Measurements from ENCODE around the gene MND1. TPM values are rescaled to one million over a fixed set of nuclear protein-coding genes. Genes with fewer than 3 reads are reported as not detected.
"Not testable (repeated sequence)": the region's sequence is repeated elsewhere in the genome, so short reads cannot be mapped to it uniquely, and the experiment has no call there.

Gene MND1
- total RNA-seq, 1 donor = 4.3 TPM

DNA sequence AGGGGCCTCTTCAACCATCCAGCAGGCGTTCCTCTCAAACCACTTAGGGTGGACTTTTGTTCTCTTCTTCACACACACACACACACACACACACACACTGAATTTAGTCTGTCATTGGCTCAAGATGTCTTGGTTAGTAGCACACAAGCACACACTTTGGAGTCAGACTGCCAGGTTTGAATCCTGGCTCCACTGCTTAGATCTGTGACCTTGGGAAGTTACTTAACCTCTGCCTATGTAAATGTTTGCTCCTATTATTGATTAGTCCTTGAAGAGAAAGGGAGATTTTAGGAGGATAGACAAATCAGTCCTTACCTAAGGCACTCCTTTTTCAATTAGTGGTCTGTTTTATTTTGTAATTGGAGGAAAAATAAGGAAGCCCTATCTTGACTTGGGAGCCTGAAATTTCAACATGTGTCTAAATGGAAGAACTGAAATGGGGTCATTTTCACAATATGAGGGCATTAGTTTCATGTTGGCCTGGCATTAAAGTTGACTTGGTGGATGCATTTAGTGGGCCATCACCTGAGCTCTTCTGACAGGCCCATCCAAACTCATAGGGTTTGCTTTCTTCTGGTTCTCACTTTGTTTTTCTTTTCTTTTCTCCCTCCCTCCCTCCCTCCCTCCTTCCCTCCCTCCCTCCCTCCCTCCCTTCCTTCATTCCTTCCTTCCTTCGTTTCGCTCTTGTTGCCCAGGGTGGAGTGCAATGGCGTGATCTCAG is 108.3 kb downstream of the MND1 start:
- H3K4me3 ChIP-seq (ENCODE audit: low read depth, low read length) = no peak overlapping the region
- TF ChIP-seq, protein P1, sequence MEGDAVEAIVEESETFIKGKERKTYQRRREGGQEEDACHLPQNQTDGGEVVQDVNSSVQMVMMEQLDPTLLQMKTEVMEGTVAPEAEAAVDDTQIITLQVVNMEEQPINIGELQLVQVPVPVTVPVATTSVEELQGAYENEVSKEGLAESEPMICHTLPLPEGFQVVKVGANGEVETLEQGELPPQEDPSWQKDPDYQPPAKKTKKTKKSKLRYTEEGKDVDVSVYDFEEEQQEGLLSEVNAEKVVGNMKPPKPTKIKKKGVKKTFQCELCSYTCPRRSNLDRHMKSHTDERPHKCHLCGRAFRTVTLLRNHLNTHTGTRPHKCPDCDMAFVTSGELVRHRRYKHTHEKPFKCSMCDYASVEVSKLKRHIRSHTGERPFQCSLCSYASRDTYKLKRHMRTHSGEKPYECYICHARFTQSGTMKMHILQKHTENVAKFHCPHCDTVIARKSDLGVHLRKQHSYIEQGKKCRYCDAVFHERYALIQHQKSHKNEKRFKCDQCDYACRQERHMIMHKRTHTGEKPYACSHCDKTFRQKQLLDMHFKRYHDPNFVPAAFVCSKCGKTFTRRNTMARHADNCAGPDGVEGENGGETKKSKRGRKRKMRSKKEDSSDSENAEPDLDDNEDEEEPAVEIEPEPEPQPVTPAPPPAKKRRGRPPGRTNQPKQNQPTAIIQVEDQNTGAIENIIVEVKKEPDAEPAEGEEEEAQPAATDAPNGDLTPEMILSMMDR (IDR thresholded peaks at IDR 0.05; ENCODE audit: insufficient read depth, low read depth, low read length) = no peak
- no peak for DNase-seq (ENCODE audit: low read depth)

GRCh38 chr4:153453402-153453801 is 108.9 kb downstream of the MND1 start:
- no peak for DNase-seq (ENCODE audit: low read depth)

DNA sequence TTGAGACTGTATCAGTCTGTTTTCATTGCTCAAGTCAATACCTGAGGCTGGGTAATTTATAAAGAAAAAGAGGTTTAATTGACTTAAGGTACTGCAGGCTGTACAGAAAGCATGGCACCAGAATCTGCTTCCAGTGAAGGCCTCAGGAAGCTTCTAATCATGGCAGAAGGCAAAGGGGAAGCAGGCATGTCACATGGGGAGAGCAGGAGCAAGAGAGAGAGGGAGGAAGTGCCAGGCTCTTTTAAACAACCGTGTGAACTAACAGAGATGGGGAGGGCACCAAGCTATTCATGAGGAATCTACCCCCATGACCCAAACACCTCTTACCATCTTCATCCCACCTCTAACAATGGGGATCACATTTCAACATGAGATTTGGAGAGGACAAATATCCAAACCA is 114.5 kb downstream of the MND1 start:
- DNase-seq (ENCODE audit: low read depth) = no peak
- TF ChIP-seq, protein P1 (IDR thresholded peaks at IDR 0.05; ENCODE audit: insufficient read depth, low read depth, low read length) = no peak
- no peak overlapping the region for H3K4me3 ChIP-seq (ENCODE audit: low read depth, low read length)

More at GRCh38 chr4:153453402-153453801, 108.9 kb downstream of the MND1 start:
- TF ChIP-seq, protein P1 (IDR thresholded peaks at IDR 0.05; ENCODE audit: insufficient read depth, low read depth, low read length) = no peak
- H3K4me3 ChIP-seq (ENCODE audit: low read depth, low read length) = no peak overlapping the region

DNA sequence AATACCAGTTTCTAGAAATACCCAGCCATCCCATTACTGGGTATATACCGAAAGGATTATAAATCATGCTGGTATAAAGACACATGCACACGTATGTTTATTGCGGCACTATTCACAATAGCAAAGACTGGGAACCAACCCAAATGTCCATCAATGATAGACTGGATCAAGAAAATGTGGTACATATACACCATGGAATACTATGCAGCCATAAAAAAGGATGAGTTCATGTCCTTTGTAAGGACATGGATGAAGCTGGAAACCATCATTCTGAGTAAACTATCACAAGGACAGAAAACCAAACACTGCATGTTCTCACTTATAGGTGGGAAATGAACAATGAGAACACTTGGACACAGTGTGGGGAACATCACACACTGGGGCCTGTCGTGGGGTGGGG is 117.1 kb downstream of the MND1 start:
- H3K4me3 ChIP-seq (ENCODE audit: low read depth, low read length); DNase-seq (ENCODE audit: low read depth): not testable (repeated sequence)

- H3K4me3 ChIP-seq (ENCODE audit: low read depth, low read length) = no peak overlapping the region
- no peak for DNase-seq (ENCODE audit: low read depth)
- TF ChIP-seq, protein P1 (IDR thresholded peaks at IDR 0.05; ENCODE audit: insufficient read depth, low read depth, low read length) = no peak
Observed at GRCh38 chr4:153464068-153464467, 119.6 kb downstream of the MND1 start.

Small RNA genes lying within 50 kb of the gene (small RNA-seq; reads per million reads assigned to genes)
- not detected for gene RN7SL419P

Other genes with a start within 250 kb of the MND1 start
- 35.1 and 38.0 TPM in 2 replicates for gene TRIM2, start 140.2 kb upstream of the MND1 start, total RNA-seq
- 4.7 and 5.2 TPM in 2 replicates for gene TMEM131L, start 121.7 kb downstream of the MND1 start, total RNA-seq

Data from fibroblast of villous mesenchyme (primary cell).